ENCODE results near the gene ZNF205.

- TF ChIP-seq CTCF (IDR thresholded peaks at IDR 0.05) (no peak), EZH2 (IDR thresholded peaks at IDR 0.05; ENCODE audit: borderline replicate concordance, insufficient read depth, low read depth, low read length, poor library complexity, severe bottlenecking) (no peak)
These were observed 37.4 kb upstream of the ZNF205 start for GRCh38 chr16:3074860-3075522.

Measured in B cell (primary cell).